GM19438 (cell line): ENCODE measurements around the gene DGKK.
"Not testable (repeated sequence)": the region's sequence is repeated elsewhere in the genome, so short reads cannot be mapped to it uniquely, and the experiment has no call there.

Source experiments
- ATAC-seq: cut with Tn5 transposase; IDR thresholded peaks from one replicate; pipeline ENCODE4 v1.9.1; 2021; ENCODE audit warnings: low read depth; ENCODE audit not compliant: unreplicated experiment

The DGKK gene

GRCh38 chrX:50430917-50431575 lies 39.6 kb downstream of the DGKK start:
- no peak for ATAC-seq

GRCh38 chrX:50428174-50428573 lies 42.5 kb downstream of the DGKK start:
- no peak for ATAC-seq

- ATAC-seq = no peak
These were observed 62.6 kb downstream of the DGKK start for GRCh38 chrX:50407976-50408375.

- no peak for ATAC-seq
These were observed 66.7 kb downstream of the DGKK start for GRCh38 chrX:50403903-50404302.

- no peak for ATAC-seq
These were observed 67.7 kb downstream of the DGKK start for GRCh38 chrX:50402886-50403285.

- ATAC-seq = no peak
These were observed 76.7 kb downstream of the DGKK start for GRCh38 chrX:50393902-50394301.

GRCh38 chrX:50386520-50386919 lies 84.1 kb downstream of the DGKK start:
- no peak for ATAC-seq

- ATAC-seq = no peak
These were observed 88.8 kb downstream of the DGKK start for GRCh38 chrX:50381729-50382415.

- no peak for ATAC-seq
These were observed 95.0 kb downstream of the DGKK start for GRCh38 chrX:50375481-50376267.

GRCh38 chrX:50372966-50373365 lies 97.7 kb downstream of the DGKK start:
- no peak for ATAC-seq

GRCh38 chrX:50343917-50344316 lies 126.7 kb downstream of the DGKK start:
- no peak for ATAC-seq

- ATAC-seq = no peak
These were observed 137.3 kb downstream of the DGKK start for GRCh38 chrX:50333308-50333707.

- ATAC-seq = not testable (repeated sequence)
These were observed 138.0 kb downstream of the DGKK start for GRCh38 chrX:50332668-50333067.

- ATAC-seq = no peak
These were observed 143.4 kb downstream of the DGKK start for GRCh38 chrX:50327235-50327634.
